Measurements from ENCODE around the gene APBA2. TPM values are rescaled to one million over a fixed set of nuclear protein-coding genes. Genes with fewer than 3 reads are reported as not detected.
A peak's percentile ranks its signal among the peaks of the same experiment; 100 is the strongest.
"Not testable (repeated sequence)": the region's sequence is repeated elsewhere in the genome, so short reads cannot be mapped to it uniquely, and the experiment has no call there.

APBA2 gene
- total RNA-seq, 6 donors from 2014 or later: 3.2 to 7.9 (median 6.0) TPM

DNA sequence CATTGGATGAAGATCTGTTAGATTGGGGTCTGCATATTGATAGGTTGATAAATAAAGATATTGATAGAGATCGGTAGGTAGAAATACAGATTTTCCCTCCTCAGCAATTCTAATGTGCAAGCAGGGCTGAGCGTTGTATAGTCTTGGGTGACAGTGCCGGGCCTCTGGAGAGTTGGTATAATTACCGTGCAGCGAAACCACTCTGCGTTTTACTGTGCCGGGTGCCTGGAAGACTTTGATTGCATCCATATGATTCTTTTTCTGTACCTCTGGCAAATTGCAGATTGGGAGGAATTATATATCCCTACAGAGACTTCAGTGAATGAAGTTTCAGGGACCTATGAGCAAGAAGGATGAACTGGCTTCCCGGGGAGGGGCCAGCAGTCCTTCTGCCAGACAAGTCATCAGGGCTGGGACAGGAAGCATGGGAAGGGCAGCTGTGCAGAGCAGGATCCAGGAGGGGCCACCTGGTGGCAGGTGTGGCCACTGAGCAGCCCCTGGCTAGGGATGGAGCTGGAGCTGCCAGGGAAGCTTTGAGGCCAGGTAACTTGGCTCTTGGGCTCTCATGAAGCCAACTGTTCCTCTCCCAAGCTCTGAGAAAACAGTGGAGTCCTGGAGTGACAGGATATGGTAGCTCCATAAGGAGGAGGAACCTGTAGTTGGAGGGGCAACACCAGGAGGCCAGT is 132.5 kb downstream of the APBA2 start:
- no peak overlapping the region for H3K4me3 ChIP-seq
- ATAC-seq (ENCODE audit: low FRiP score in 2 of 2): peak in 1 of 2 donors; percentile 30
- no peaks in the 10 kb centered on the region for H3K4me1 ChIP-seq
- H3K27me3 ChIP-seq: no peaks in the 10 kb centered on the region
- TF ChIP-seq EP300 (IDR thresholded peaks at IDR 0.05) (no peak), POLR2AphosphoS5 (IDR thresholded peaks at IDR 0.05) (no peak)
- no peaks in the 10 kb centered on the region for H3K9me3 ChIP-seq
- DNase-seq: no peak
- 84 to 91% methylated on average over 8 of the region's 8 CpGs for WGBS, 2 donors
- no peaks in the 10 kb centered on the region for H3K36me3 ChIP-seq
- no peak overlapping the region for H3K27ac ChIP-seq

- no peaks in the 10 kb centered on the region for H3K27me3 ChIP-seq
- H3K27ac ChIP-seq: no peak overlapping the region
- no peak for DNase-seq
- no peaks in the 10 kb centered on the region for H3K9me3 ChIP-seq
- WGBS, 2 donors: 81 to 84% methylated on average over 9 of the region's 9 CpGs
- TF ChIP-seq CTCF (IDR thresholded peaks at IDR 0.05) (no peak), EP300 (IDR thresholded peaks at IDR 0.05) (no peak), POLR2A (IDR thresholded peaks at IDR 0.05) (no peak), POLR2AphosphoS5 (IDR thresholded peaks at IDR 0.05) (no peak)
- no peaks in the 10 kb centered on the region for H3K36me3 ChIP-seq
- no peak overlapping the region for H3K4me3 ChIP-seq
- ATAC-seq (ENCODE audit: low FRiP score in 2 of 2): no peak
- H3K4me1 ChIP-seq: no peaks in the 10 kb centered on the region
Measured at GRCh38 chr15:29018995-29019976, 133.5 kb downstream of the APBA2 start.

DNA sequence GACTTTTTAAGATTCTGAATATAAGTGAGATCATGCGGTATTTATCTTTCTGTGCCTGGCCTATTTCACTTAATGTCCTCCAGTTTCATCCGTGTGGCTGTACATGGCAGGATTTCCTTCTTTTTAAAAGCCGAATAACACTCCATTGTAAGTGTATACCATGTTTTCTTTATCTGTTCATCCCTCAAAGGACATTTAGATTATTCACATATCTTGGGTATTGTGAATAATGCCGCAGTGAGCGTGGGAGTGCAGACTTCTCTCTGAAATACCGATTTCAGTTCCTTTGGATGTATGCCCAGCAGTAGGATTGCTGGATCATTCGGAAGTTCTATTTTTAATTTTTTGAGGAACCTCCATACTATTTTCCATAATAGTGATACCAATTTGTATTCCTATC is 136.1 kb downstream of the APBA2 start:
- no peaks in the 10 kb centered on the region for H3K9me3 ChIP-seq
- TF ChIP-seq CTCF (IDR thresholded peaks at IDR 0.05): no peak
- no peak for TF ChIP-seq POLR2A (IDR thresholded peaks at IDR 0.05)
- TF ChIP-seq EP300 (IDR thresholded peaks at IDR 0.05): no peak
- TF ChIP-seq POLR2AphosphoS5 (IDR thresholded peaks at IDR 0.05): no peak
- ATAC-seq (ENCODE audit: low FRiP score in 2 of 2) (no peak), DNase-seq (no peak)
- H3K36me3 ChIP-seq: no peaks in the 10 kb centered on the region
- H3K4me1 ChIP-seq: no peaks in the 10 kb centered on the region
- H3K4me3 ChIP-seq: no peak overlapping the region
- H3K27me3 ChIP-seq: no peaks in the 10 kb centered on the region
- no peak overlapping the region for H3K27ac ChIP-seq
- 77 to 81% methylated on average over 7 of the region's 7 CpGs for WGBS, 2 donors

GRCh38 chr15:29024662-29025061 is 138.9 kb downstream of the APBA2 start:
- WGBS, 2 donors: 71 to 72% methylated on average over 5 of the region's 5 CpGs
- ATAC-seq (ENCODE audit: low FRiP score in 2 of 2) (no peak), DNase-seq (no peak)
- TF ChIP-seq CTCF (IDR thresholded peaks at IDR 0.05) (no peak), POLR2AphosphoS5 (IDR thresholded peaks at IDR 0.05) (no peak), EP300 (IDR thresholded peaks at IDR 0.05) (no peak), POLR2A (IDR thresholded peaks at IDR 0.05) (no peak)
- H3K27me3 ChIP-seq: no peaks in the 10 kb centered on the region
- no peaks in the 10 kb centered on the region for H3K9me3 ChIP-seq
- H3K4me3 ChIP-seq: no peak overlapping the region
- no peak overlapping the region for H3K27ac ChIP-seq
- H3K36me3 ChIP-seq: no peaks in the 10 kb centered on the region
- no peaks in the 10 kb centered on the region for H3K4me1 ChIP-seq

DNA sequence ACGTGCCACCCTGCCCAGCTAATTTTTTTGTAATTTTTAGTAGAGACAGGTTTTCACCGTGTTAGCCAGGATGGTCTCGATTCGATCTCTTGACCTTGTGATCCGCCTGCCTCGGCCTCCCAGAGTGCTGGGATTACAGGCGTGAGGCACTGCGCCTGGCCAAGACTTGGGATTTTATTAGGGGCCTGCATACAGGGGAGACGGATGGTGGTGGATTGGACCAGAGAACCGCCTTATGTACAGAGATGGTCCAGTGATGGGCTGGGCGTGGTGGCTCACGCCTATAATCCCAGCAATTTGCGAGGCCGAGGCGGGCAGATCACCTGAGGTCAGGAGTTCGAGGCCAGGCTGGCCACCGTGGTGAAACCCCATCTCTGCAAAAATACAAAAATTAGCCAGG is 139.6 kb downstream of the APBA2 start:
- 95 to 96% methylated on average over 17 of the region's 17 CpGs for WGBS, 2 donors
- not testable (repeated sequence) for H3K27me3 ChIP-seq; H3K9me3 ChIP-seq; DNase-seq; H3K36me3 ChIP-seq; H3K4me3 ChIP-seq; ATAC-seq (ENCODE audit: low FRiP score in 2 of 2); H3K27ac ChIP-seq; H3K4me1 ChIP-seq

- DNase-seq; H3K4me1 ChIP-seq; H3K27me3 ChIP-seq; H3K36me3 ChIP-seq; H3K27ac ChIP-seq; H3K4me3 ChIP-seq; H3K9me3 ChIP-seq; ATAC-seq (ENCODE audit: low FRiP score in 2 of 2): not testable (repeated sequence)
Measured at GRCh38 chr15:29028158-29028557, 142.4 kb downstream of the APBA2 start.

All from upper lobe of left lung (tissue), 6 donors.